ENCODE data around the gene BTF3.
"Not testable (repeated sequence)": the region's sequence is repeated elsewhere in the genome, so short reads cannot be mapped to it uniquely, and the experiment has no call there.

GRCh38 chr5:73508521-73508920, 10.3 kb downstream of the BTF3 start:
- TF ChIP-seq POLR2A, CTCF (IDR thresholded peaks at IDR 0.05): not testable (repeated sequence)

Measured in testis (tissue), 2 donors.